IMR-90 (cell line): ENCODE data around the gene CCNK.

Source experiments
- MAFK ChIP-seq: IDR thresholded peaks from 2 replicates; pipeline ENCODE4 v1.6.1; 2012; ENCODE audit warnings: low read depth, low read length, improper control_type of control experiment
- MXI1 ChIP-seq: IDR thresholded peaks from 2 replicates; pipeline ENCODE4 v1.6.1; 2012; ENCODE audit warnings: low read depth, mild to moderate bottlenecking, low read length, moderate library complexity, borderline replicate concordance
- POLR2A ChIP-seq: IDR thresholded peaks from 2 replicates; pipeline ENCODE4 v1.6.1; 2012; ENCODE audit warnings: mild to moderate bottlenecking, low read depth, low read length
- RFX5 ChIP-seq: IDR thresholded peaks from 2 replicates; pipeline ENCODE4 v1.8.0; 2012; ENCODE audit warnings: low read depth, mild to moderate bottlenecking, low read length, moderate library complexity
- SMC3 ChIP-seq: fragments of 150-350 bp; IDR thresholded peaks from 2 replicates; pipeline ENCODE4 v1.6.1; 2016; ENCODE audit warnings: low read depth, mild to moderate bottlenecking, antibody characterized with exemption, low read length, moderate library complexity
- TF ChIP-seq, protein P1 (sequence below): conservative IDR thresholded peaks from 2 replicates; pipeline ENCODE4 v1.5.1; 2012; ENCODE audit warnings: mild to moderate bottlenecking, low read depth, low read length, improper control_type of control experiment

DNA sequence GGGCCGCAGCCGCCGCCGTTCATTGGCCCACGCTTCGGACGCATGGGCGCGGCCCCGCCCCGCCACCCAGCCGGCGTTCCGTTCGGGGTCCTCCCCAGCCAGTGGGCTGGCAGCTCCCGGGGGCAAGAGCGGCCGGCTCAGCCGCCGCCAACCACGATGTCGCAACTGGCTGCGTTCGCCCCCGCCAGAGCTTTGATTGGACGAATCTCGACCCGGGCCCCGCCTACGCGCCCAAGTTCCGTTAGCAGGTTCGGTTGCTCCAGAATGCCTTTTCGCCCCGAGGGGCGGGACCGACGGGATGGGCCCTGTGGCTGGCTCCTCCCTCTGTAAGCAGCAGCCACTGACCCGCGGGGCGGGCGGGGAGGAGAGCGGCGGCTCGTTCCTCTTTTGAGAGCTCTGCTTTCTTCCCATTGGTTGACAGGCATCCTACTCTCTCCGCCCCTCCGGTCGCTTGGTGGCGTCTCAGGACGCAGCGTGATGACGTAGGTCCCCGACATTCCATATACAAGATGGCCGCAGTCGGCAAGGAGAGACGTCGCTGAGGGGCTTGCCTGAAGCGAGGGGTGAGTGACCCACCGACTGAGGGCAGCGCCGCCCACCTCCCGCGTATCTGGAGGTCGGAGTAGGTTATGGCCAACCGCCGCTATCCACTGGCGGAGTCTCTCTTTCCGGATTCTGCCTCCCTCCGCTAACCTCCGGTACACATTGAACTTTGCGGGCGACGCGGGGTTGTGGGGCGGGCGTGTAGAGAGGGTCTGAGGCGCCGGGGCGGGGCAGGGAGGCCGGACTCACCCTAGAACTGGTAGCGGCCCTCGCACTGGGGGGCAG is at the start of gene CCNK:
- TF ChIP-seq, protein P1, sequence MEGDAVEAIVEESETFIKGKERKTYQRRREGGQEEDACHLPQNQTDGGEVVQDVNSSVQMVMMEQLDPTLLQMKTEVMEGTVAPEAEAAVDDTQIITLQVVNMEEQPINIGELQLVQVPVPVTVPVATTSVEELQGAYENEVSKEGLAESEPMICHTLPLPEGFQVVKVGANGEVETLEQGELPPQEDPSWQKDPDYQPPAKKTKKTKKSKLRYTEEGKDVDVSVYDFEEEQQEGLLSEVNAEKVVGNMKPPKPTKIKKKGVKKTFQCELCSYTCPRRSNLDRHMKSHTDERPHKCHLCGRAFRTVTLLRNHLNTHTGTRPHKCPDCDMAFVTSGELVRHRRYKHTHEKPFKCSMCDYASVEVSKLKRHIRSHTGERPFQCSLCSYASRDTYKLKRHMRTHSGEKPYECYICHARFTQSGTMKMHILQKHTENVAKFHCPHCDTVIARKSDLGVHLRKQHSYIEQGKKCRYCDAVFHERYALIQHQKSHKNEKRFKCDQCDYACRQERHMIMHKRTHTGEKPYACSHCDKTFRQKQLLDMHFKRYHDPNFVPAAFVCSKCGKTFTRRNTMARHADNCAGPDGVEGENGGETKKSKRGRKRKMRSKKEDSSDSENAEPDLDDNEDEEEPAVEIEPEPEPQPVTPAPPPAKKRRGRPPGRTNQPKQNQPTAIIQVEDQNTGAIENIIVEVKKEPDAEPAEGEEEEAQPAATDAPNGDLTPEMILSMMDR: no peak
- no peak for TF ChIP-seq MAFK
- TF ChIP-seq POLR2A: peak; percentile 96
- TF ChIP-seq RFX5: no peak
- TF ChIP-seq MXI1: no peak
- TF ChIP-seq SMC3: no peak
